A549 (cell line): ENCODE data around the gene TMEM106C. TPM values are rescaled to one million over a fixed set of nuclear protein-coding genes. Genes with fewer than 3 reads are reported as not detected.

Experiments
- ATAC-seq, 2 experiments: fragments of 200-7000 bp in 1 of 2; fragments of >200 bp in 1 of 2; cut with Nextera tagmentation in 1 of 2; cut with Tn5 transposase in 1 of 2; 3 replicates each; pipeline versions ENCODE4 v1.8.0 to v1.9.1; 2018 to 2020; ENCODE audit warnings: mild to moderate bottlenecking in 1 of 2, moderate library complexity in 1 of 2
- CTCF ChIA-PET: fragments of 300-600 bp; sonication (Branson Sonifier 250); formaldehyde crosslinking; extraction: SDS; loops from one replicate; lab custom pipeline; 2021; ENCODE audit warnings: antibody characterized with exemption, inconsistent platforms; lab: Yijun Ruan, JAX
- POLR2A ChIA-PET: fragments of 350-600 bp; formaldehyde crosslinking; extraction: SDS; loops from one replicate; lab custom pipeline; 2021; ENCODE audit warnings: antibody characterized with exemption, inconsistent platforms; lab: Yijun Ruan, JAX
- DNase-seq, 2 experiments: peaks; one replicate each; pipeline versions ENCODE4 v3.0.0 to v3.0.0-alpha.2; 2011 to 2016; ENCODE audit warnings: low read depth in 1 of 2, low spot score in 1 of 2
- FAIRE-seq: peaks from 2 replicates; lab custom pipeline; 2011; peaks lifted over from hg19 to GRCh38; lab: Jason Lieb, UNC
- H3K27ac ChIP-seq, 2 experiments: fragments of >200 bp; sonication (Bioruptor Twin); formaldehyde crosslinking; 3 replicates each; pipeline ENCODE4 v1.5.1; 2016 to 2017
- H3K4me1 ChIP-seq: fragments of >200 bp; sonication (Bioruptor Twin); formaldehyde crosslinking; 3 replicates; pipeline ENCODE4 v1.6.1; 2016
- H3K4me2 ChIP-seq: fragments of >200 bp; sonication (Bioruptor Twin); formaldehyde crosslinking; 3 replicates; pipeline ENCODE4 v1.6.1; 2016
- H3K4me3 ChIP-seq: fragments of >200 bp; sonication (Bioruptor Twin); formaldehyde crosslinking; 3 replicates; pipeline ENCODE4 v1.5.1; 2016
- H3K9me3 ChIP-seq: fragments of >200 bp; sonication (Bioruptor Twin); formaldehyde crosslinking; 3 replicates; pipeline ENCODE4 v1.6.1; 2016
- CBX2 ChIP-seq: fragments of 200-600 bp; sonication (generic); IDR thresholded peaks from 2 replicates; pipeline ENCODE4 v1.6.1; 2016; ENCODE audit warnings: low read depth, mild to moderate bottlenecking, borderline replicate concordance
- CBX8 ChIP-seq: fragments of 200-600 bp; sonication (generic); IDR thresholded peaks from 2 replicates; pipeline ENCODE4 v1.6.1; 2016
- CHD2 ChIP-seq: fragments of 150-350 bp; IDR thresholded peaks from 2 replicates; pipeline ENCODE4 v1.6.1; 2014; ENCODE audit warnings: low read length; ENCODE audit not compliant: partially characterized antibody
- FOSB ChIP-seq: fragments of 250-450 bp; sonication (Bioruptor Pico); IDR thresholded peaks from 2 replicates; pipeline ENCODE4 v1.5.0; 2020; ENCODE audit warnings: mild to moderate bottlenecking, moderate library complexity
- FOXS1 ChIP-seq: fragments of 250-450 bp; sonication (Bioruptor Pico); IDR thresholded peaks from 2 replicates; pipeline ENCODE4 v1.5.0; 2020; ENCODE audit warnings: mild to moderate bottlenecking, moderate library complexity
- GATA3 ChIP-seq: IDR thresholded peaks from 2 replicates; pipeline ENCODE4 v1.6.1; 2012; ENCODE audit warnings: borderline replicate concordance
- HOXB13 ChIP-seq: fragments of 250-450 bp; sonication (Bioruptor Pico); IDR thresholded peaks from 2 replicates; pipeline ENCODE4 v1.5.0; 2020; ENCODE audit warnings: low read depth, mild to moderate bottlenecking, moderate library complexity
- KDM1A ChIP-seq: fragments of 200-600 bp; sonication (generic); IDR thresholded peaks from 2 replicates; pipeline ENCODE4 v1.6.1; 2016; ENCODE audit warnings: low read depth, mild to moderate bottlenecking
- KDM5A ChIP-seq: fragments of 200-600 bp; sonication (generic); IDR thresholded peaks from 2 replicates; pipeline ENCODE4 v1.6.1; 2016; ENCODE audit warnings: antibody characterized with exemption, mild to moderate bottlenecking
- PHF8 ChIP-seq: fragments of 200-600 bp; sonication (generic); IDR thresholded peaks from 2 replicates; pipeline ENCODE4 v1.6.1; 2016; ENCODE audit warnings: low read depth, mild to moderate bottlenecking, antibody characterized with exemption, moderate library complexity, borderline replicate concordance
- POLR2AphosphoS2 ChIP-seq: conservative IDR thresholded peaks from 2 replicates; pipeline ENCODE4 v1.6.1; 2012; ENCODE audit warnings: low read length, improper control_type of control experiment, inconsistent platforms
- RARB ChIP-seq: fragments of 250-450 bp; sonication (Bioruptor Pico); IDR thresholded peaks from 2 replicates; pipeline ENCODE4 v1.8.0; 2021; ENCODE audit warnings: mild to moderate bottlenecking, moderate library complexity
- SMC3 ChIP-seq: fragments of >200 bp; sonication (Bioruptor Twin); formaldehyde crosslinking; IDR thresholded peaks from 3 replicates; pipeline ENCODE4 v1.6.1; 2018; ENCODE audit warnings: inconsistent platforms
- TFCP2L1 ChIP-seq: fragments of 250-450 bp; sonication (Bioruptor Pico); IDR thresholded peaks from 2 replicates; pipeline ENCODE4 v1.5.0; 2021; ENCODE audit warnings: mild to moderate bottlenecking
- TP53 ChIP-seq: fragments of 250-450 bp; sonication (Bioruptor Pico); IDR thresholded peaks from 2 replicates; pipeline ENCODE4 v1.5.0; 2021; ENCODE audit warnings: mild to moderate bottlenecking, moderate library complexity
- WGBS: methylation state at CpG from one replicate; pipeline ENCODE4 v1.1.6; 2017; ENCODE audit errors: missing lambda C conversion rate; 5-methylcytosine and 5-hydroxymethylcytosine counted together
- polyA plus RNA-seq, 4 experiments: library from polyadenylated mRNA; depleted of rRNA in 3 of 4; stranded (reverse); fragments of >200 nt; fragmentation: RNase III in 1 of 4; extraction: RNeasy Plus Mini Kit Qiagen cat#74134 plus additional on column Dnase treatment in 1 of 4; gene quantifications; 2 replicates in 3 of 4; 3 replicates in 1 of 4; pipeline ENCODE4 v1.2.3, GENCODE V29; 2011 to 2017
- TF ChIP-seq, protein P1 (sequence below): fragments of >200 bp; sonication (Bioruptor Twin); formaldehyde crosslinking; IDR thresholded peaks from 3 replicates; pipeline ENCODE4 v1.6.1; 2016
- TF ChIP-seq, protein P2 (sequence below): fragments of 250-450 bp; sonication (Bioruptor Pico); IDR thresholded peaks from 2 replicates; pipeline ENCODE4 v1.5.0; 2020; ENCODE audit warnings: low read depth, mild to moderate bottlenecking, moderate library complexity
- TF ChIP-seq, protein P3 (sequence below): IDR thresholded peaks from 2 replicates; pipeline ENCODE4 v1.6.1; 2012

Gene TMEM106C
- polyA plus RNA-seq, 2 of the 4 experiments (the other 2 are of a cell fraction): 166 to 236 TPM

DNA sequence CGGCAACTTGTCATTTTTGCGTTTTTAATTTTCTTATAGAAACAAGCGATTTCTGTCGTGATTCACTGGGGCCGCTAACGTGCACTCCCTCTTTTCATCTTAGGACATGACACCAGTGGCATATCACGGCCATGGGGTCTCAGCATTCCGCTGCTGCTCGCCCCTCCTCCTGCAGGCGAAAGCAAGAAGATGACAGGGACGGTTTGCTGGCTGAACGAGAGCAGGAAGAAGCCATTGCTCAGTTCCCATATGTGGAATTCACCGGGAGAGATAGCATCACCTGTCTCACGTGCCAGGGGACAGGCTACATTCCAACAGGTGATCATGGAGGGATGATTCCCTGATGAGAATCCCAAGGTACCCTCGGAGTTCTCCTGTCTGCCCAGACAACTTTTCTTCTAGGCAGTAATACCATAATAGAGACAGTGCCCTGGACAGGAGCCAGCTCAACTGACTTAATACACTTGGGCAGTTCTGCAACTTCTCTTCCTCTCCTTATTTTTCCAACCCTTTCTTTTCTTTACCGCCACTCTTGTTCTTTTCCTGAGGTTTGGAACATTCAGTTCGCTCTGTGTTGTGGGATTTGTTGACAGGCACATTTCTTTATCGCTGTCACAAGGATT is 821 bp downstream of the TMEM106C start:
- Histone ChIP-seq H3K4me2 (peak overlapping the region; percentile 85), H3K27ac (peak overlapping the region; percentile 85 to 91), H3K9me3 (peaks cover 6% of the 10 kb centered on the region; the same call in 1 of the 3 replicates), H3K4me1 (peaks cover 4% of the 10 kb centered on the region; the same call in 1 of the 3 replicates), H3K4me3 (peak overlapping the region; percentile 91)
- FAIRE-seq (no peak), DNase-seq (peak in 1 of 2 experiments; percentile 33), ATAC-seq (peak; percentile 5 to 20; a peak in 3 of 6 replicates)
- TF ChIP-seq CBX8: no peak
- TF ChIP-seq, protein P1, sequence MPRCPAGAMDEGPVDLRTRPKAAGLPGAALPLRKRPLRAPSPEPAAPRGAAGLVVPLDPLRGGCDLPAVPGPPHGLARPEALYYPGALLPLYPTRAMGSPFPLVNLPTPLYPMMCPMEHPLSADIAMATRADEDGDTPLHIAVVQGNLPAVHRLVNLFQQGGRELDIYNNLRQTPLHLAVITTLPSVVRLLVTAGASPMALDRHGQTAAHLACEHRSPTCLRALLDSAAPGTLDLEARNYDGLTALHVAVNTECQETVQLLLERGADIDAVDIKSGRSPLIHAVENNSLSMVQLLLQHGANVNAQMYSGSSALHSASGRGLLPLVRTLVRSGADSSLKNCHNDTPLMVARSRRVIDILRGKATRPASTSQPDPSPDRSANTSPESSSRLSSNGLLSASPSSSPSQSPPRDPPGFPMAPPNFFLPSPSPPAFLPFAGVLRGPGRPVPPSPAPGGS: no peak
- TF ChIP-seq GATA3: peak; percentile 11; the same call in 1 of the 2 replicates
- ChIA-PET CTCF (interaction anchor here (0.7 to 4.0 kb wide), 24 partner anchors 10 to 654 kb away, joined by 3 to 30 read pairs (median 4); partner anchors contain the start of gene VDR), POLR2A (interaction anchor here (0.8 to 1.0 kb wide), 2 partner anchors 60 to 234 kb away, joined by 3 read pairs; partner anchors contain the start of gene VDR)
- WGBS: 19% methylated on average over 18 of the region's 18 CpGs

DNA sequence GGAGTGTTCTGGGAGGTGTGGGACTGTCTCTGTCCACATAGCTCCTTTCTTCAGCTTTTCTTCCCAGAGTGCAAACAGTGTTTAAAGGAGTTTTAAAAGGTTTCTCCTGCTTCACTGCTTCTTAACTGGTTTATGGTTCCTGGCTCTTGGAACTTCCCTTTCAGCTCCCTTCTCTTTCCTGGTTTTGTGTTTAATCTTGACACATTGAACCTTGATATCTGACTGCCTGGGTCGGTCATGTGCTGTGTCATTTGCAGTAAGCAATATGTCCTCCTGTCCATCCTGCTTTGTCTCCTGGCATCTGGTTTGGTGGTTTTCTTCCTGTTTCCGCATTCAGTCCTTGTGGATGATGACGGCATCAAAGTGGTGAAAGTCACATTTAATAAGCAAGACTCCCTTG is 2.2 kb downstream of the TMEM106C start:
- Histone ChIP-seq H3K4me1 (peaks cover 4% of the 10 kb centered on the region; the same call in 1 of the 3 replicates), H3K9me3 (no peaks in the 10 kb centered on the region), H3K4me2 (no peak overlapping the region), H3K4me3 (no peak overlapping the region), H3K27ac (no peak overlapping the region)
- DNase-seq (no peak), FAIRE-seq (no peak), ATAC-seq (no peak)
- WGBS: 79% methylated on average over 3 of the region's 3 CpGs
- ChIA-PET POLR2A (no interaction called here), CTCF (interaction anchor here (1.0 to 4.0 kb wide), 2 partner anchors 16 to 75 kb away, joined by 3 to 26 read pairs; no protein-coding TSS in a partner anchor)
- no peak for TF ChIP-seq TP53 (CRISPR knock-in tag)
- TF ChIP-seq, protein P2, sequence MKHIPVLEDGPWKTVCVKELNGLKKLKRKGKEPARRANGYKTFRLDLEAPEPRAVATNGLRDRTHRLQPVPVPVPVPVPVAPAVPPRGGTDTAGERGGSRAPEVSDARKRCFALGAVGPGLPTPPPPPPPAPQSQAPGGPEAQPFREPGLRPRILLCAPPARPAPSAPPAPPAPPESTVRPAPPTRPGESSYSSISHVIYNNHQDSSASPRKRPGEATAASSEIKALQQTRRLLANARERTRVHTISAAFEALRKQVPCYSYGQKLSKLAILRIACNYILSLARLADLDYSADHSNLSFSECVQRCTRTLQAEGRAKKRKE (CRISPR knock-in tag): no peak
- TF ChIP-seq, protein P3, sequence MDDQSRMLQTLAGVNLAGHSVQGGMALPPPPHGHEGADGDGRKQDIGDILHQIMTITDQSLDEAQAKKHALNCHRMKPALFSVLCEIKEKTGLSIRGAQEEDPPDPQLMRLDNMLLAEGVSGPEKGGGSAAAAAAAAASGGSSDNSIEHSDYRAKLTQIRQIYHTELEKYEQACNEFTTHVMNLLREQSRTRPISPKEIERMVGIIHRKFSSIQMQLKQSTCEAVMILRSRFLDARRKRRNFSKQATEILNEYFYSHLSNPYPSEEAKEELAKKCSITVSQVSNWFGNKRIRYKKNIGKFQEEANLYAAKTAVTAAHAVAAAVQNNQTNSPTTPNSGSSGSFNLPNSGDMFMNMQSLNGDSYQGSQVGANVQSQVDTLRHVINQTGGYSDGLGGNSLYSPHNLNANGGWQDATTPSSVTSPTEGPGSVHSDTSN: no peak
- TF ChIP-seq GATA3: no peak
- TF ChIP-seq HOXB13: no peak
- no peak for TF ChIP-seq FOXS1 (CRISPR knock-in tag)
- no peak for TF ChIP-seq PHF8
- TF ChIP-seq CBX2: no peak
- no peak for TF ChIP-seq POLR2AphosphoS2
- no peak for TF ChIP-seq KDM1A
- TF ChIP-seq KDM5A: no peak

DNA sequence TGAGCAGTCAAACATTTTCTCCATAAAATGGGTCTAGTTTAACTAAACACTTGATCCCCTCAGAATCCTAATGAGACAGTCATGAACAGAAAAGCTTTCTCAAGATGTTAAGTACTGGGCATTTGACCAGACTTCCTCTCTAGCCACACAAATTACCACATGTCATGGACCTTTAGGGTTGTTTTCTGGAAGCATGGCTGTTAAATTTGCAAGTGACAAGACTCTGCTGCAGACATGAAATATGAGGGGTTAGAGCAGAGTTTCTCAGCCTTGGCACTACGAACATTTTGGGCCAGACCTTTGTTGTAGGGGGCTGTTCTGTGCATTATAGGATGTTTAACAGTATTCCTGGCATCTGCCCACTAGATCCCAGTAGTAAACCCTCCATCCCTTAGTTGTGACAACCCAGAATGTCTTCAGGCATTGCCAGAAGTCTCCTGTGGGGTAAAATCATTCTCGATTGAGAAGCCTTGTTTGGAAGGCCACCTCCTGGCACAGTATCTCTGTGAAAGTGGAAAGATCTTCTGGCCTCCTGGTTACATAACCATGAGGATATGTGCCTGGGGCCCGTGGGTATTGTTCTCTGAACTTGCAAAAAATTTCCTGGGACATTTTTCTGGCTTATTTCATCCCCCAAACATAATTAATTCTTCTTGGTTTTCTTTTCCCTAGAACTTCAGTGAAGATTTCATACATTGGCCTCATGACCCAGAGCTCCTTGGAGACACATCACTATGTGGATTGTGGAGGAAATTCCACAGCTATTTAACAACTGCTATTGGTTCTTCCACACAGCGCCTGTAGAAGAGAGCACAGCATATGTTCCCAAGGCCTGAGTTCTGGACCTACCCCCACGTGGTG is 4.3 kb downstream of the TMEM106C start:
- FAIRE-seq: no peak

More for the DNA sequence above, 4.3 kb downstream of the TMEM106C start:
- H3K4me1 ChIP-seq: peaks cover 4% of the 10 kb centered on the region; the same call in 1 of the 3 replicates
- no peak overlapping the region for H3K4me3 ChIP-seq
- 79% methylated on average over 5 of the region's 5 CpGs for WGBS
- no peak overlapping the region for H3K27ac ChIP-seq
- ATAC-seq (no peak), DNase-seq (no peak)
- H3K4me2 ChIP-seq: no peak overlapping the region
- ChIA-PET POLR2A (no interaction called here), CTCF (interaction anchor here (1.0 to 2.0 kb wide), 6 partner anchors 9 to 19 kb away, joined by 3 to 10 read pairs (median 5); no protein-coding TSS in a partner anchor)
- no peaks in the 10 kb centered on the region for H3K9me3 ChIP-seq
- TF ChIP-seq RARB (no peak), CHD2 (no peak), SMC3 (no peak), PHF8 (no peak), KDM5A (no peak), GATA3 (no peak), FOSB (CRISPR knock-in tag) (no peak), TFCP2L1 (no peak)
- TF ChIP-seq, protein P3: no peak
